T-helper 1 cell treated with Interleukin-12 subunit alpha and Interleukin-12 subunit beta and Interleukin-4 antibody, amounts not matched to agents 30 ng/mL and 1 ng/mL, for 36 hours (primary cell): ENCODE results near the gene SUGT1. TPM values are rescaled to one million over a fixed set of nuclear protein-coding genes. Genes with fewer than 3 reads are reported as not detected.
"Not testable (repeated sequence)": the region's sequence is repeated elsewhere in the genome, so short reads cannot be mapped to it uniquely, and the experiment has no call there.

Source experiments
- intact Hi-C: fragments of 100-400 bp; cut with micrococcal nuclease; formaldehyde crosslinking; loops from one replicate; pipeline ENCODE4 v1.15.1; 2024
- total RNA-seq: library from RNA; stranded (reverse); gene quantifications from 2 replicates; pipeline ENCODE4 v1.2.3, GENCODE V29; 2022

SUGT1 gene
- total RNA-seq = 47.1 and 48.6 TPM in 2 replicates

DNA sequence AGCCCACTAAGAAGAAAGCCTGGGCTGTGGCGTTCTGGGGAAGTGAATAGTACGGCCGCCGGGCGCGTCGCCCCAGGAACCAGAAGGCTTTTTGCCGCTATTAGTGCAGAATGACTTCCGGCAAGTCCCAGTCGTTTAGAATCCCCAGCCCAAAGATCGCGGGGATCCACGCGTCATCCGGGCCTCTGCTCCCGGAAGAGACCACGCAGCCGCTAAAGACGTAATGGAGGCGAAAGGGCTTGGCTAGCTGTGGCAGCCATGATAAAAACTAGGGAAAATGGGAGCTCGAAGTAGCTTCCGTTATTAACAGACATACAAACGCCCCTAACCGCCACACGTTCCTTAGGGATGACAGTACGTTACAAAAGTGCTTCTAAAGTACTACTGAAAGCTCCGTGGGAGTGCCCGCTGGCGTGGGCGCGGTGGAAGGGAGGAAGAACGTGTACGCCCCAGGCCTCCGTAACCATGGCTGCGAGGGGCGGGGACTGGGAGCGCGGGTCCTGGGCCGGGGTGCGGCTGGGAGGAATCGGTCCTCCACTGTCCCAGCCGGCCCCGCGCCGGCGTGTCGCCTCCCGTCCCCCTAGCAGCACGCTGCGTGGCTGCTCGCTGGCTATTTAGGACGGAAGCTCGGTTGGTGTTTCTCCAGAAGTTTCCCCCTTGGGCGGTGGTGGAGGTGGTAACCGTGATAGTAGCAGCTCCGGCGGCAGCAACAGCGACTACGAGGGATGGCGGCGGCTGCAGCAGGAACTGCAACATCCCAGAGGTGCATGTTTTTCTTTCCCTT, at the start of gene SUGT1:
SUGT1 (plus strand) TSS at position 641 of the 784 bp plus-strand sequence; CDS start at position 726, 85 bp downstream.
- intact Hi-C loops = loop anchor here (1.0 to 5.0 kb wide), 10 partner anchors 13 to 1199 kb away; partner anchors contain the start of genes ALG11, CKAP2, INTS6 and VPS36

DNA sequence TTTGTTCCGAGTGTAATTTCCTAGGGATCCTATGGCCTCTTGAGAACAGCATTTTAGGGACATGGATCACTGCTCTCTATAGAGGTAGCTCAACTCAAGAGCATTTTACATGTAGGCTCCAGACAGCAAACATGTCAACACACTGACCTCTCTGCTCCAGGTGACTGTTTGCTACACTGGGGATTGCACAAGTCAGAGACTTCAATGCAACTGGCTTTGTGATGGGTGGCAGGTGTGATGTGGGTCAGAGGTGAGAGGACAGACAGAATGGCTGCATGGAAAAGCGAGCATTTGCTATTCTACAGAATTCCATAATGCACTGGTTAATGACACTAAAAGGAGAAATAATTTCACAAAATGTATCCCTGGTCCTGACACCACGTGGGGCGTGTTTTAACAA, 49.3 kb upstream of the SUGT1 start:
- intact Hi-C loops = not testable (repeated sequence)

DNA sequence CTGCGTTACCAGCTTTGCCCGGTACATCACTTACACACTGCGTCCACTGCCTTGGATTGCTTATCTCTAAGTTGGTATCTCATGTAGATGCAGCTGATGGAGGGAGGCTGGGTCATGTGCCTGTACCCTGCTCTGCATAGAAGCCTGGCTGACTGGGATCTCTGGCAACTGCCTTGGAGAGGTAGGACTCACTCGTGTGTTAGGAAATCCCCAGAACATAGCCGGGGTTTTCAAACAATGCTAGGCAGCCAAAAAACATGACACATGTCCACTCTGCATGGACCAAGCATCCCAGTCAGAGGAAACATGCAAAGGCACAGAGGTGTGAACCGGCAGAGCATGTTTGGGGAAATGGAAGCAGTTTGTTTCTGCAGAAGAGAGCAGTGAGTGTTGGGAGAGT, 46.5 kb upstream of the SUGT1 start:
- intact Hi-C loops = not testable (repeated sequence)

DNA sequence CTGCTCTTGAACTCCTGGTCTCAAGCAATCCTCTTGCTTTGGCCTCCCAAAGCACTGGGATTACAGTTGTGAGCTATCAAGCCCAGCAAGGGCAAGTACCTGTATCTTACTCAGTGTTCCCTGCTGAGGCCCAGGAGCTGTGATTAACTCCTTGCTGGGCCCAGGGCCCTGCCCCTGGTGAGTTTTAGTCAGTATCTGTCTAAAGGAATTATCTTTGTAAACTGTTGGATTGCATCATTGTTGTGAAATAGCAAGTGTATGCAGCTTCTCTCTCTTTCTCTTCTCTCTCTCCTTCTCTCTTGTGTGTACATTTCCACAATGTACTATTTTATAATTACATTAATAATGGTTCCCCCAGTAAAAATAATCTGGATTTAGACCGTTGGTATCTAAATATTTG, 45.8 kb upstream of the SUGT1 start:
- intact Hi-C loops = not testable (repeated sequence)

DNA sequence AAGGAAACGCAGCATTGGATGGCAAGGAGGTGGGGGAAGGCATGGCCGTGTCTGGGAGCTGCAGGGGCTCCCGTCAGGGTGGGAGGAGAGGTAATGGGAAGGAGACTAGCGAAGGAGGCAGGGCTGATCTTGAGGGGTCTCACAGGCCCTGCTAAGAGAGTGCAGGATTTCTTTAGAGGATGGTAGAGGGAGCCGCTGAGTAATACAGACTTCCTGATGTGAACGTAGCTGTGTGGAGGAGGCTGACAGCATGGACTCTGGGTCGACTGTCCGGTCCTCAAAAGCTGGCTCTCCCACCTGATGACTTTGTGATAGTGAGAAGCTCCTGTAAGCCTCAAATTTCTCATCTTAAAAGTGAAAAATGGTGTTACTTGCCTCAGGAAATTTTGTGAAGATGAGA, 44.5 kb upstream of the SUGT1 start:
- intact Hi-C loops = not testable (repeated sequence)

DNA sequence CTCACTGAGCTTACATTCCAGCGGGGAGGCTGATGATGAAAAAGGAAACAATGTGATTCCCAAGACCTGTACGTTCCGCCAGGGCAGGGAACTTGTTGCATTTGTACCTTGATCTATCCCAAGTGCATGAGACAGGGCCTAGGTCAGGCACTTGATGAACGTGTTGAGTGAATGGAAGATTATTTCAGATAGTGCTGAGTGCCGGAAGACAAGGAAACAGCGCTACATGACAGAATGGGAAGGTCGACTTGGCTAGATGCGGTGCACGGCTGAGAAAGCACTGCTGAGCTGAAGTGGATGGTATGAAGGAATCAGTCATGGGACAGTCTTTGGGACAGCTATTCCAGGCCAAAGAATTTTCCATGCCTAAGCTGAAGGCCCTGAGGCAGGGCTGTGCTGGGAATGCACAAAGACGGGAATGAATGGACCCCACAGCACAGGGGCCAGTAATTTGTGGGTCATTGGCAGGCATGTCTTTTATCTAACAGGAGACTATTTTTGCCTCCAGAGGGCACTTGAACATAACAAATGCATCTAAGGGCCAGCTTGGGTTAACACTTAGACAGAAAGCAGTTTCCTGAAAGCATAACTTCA, 43.5 kb upstream of the SUGT1 start:
- intact Hi-C loops = not testable (repeated sequence)

DNA sequence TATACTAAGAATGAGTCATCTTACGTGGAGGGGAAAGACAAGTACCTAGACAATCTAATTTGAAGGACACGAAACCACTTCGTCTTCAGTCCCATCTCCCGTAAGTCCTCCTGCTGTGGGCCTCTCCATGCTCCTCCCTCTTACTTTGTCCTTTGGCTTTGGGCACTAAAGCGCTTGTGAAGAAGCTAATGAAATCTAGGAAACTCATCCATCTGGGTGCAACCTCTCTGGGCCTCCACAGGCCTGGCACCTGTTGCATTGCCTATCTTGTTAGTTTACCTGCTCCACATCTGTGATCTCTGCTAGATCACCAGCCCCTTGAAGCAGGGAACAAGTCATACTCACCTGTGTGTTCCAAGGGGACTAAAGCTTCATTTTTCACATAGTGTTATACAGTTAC, 42.5 kb upstream of the SUGT1 start:
- intact Hi-C loops = not testable (repeated sequence)

DNA sequence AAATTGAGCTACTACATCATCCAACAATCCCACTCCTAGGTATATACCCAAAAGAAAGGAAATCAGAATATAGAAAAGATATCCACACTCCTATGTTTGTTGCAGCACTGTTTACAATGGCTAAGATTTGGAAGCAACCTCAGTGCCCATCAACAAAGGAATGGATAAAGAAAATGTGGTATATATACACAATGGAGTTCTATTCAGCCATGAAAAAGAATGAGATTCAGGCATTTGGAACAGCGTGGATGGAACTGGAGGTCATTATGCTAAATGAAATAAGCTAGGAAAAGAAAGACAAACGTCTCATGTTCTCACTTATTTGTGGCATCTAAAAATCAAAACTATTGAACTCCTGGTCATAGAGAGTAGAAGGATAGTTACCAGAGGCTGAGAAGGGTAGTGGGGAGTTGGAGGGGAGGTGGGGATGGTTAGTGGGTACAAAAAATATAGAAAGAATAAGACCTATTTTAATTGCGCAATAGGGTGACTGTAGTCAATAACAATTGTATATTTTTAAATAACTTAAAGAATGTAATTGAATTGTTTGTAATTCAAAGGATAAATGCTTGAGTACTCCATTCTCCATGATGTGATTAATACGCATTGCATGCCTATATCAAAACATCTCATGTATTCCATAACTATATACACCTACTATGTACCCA, 37.4 kb upstream of the SUGT1 start:
- intact Hi-C loops = loop anchor here (5.0 kb wide), 3 partner anchors 537 to 1163 kb away; partner anchors contain the start of genes DHRS12 and INTS6

DNA sequence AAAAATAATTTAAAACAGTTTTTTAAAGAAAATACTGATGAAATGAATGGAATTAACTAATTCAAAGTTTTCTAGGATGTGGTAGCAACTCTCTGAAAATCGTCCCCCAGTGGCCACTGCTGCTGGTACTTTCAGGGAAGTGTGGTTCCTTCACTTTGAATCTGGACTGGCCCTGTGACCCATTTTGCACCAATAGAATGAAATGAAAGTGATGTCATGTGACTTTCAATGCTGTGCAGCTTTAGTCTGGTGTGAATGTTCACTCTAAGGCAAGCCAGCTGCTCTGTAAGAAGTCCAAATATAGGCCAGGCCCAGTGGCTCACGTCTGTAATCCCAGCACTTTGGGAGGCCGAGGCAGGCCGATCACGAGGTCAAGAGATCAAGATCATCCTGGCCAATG, 36.8 kb upstream of the SUGT1 start:
- intact Hi-C loops = loop anchor here (5.0 kb wide), 3 partner anchors 536 to 1164 kb away; partner anchors contain the start of genes DHRS12 and INTS6

DNA sequence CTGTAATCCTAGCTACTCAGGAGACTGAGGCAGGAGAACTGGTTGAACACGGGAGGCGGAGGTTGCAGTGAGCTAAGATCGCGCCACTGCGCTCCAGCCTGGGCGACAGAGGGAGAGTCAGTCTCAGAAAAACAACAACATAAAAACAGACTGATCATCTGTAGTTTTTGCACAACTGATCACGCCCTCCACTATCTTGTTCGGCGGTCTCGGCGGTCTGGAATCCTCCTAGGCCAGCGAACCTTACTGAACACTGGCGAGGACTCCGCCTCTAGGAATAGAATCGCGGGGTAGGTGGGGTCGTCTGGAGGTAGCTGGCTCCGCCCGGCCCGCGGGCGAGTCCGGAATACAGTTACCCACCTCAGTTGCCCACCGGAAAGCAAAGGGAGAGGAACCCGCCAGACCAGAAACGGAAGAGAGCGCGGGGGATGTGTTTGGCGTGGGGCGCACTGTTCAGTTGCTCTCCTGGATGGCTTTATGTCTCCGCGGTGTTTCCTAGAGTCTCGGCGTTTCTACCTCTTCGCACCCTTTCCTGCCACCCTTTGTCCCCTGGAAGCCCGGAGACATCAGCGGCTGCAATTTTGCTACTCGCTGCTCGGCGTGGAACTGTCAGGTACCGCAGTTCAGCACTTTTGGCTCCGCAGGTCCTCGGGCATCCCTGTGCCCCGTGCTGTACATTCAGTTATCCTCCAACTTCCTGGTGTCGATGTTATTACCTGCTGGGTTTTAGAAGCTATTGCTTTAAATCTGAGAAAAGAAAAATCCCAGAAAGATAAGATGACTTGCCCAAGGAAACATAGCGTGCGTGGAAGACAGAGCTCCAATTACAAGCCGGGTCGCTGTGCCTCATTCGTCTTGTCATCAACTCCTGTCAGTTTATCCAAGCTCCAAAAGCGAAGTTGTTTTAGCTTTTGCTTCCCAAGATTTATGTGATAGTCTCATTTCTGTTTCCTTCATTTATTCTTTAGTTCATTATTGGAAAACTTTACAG, 35.3 kb upstream of the SUGT1 start:
- intact Hi-C loops = loop anchor here (1.0 to 5.0 kb wide), 6 partner anchors 18 to 1165 kb away; partner anchors contain the start of genes CKAP2, DHRS12, INTS6 and SUGT1

DNA sequence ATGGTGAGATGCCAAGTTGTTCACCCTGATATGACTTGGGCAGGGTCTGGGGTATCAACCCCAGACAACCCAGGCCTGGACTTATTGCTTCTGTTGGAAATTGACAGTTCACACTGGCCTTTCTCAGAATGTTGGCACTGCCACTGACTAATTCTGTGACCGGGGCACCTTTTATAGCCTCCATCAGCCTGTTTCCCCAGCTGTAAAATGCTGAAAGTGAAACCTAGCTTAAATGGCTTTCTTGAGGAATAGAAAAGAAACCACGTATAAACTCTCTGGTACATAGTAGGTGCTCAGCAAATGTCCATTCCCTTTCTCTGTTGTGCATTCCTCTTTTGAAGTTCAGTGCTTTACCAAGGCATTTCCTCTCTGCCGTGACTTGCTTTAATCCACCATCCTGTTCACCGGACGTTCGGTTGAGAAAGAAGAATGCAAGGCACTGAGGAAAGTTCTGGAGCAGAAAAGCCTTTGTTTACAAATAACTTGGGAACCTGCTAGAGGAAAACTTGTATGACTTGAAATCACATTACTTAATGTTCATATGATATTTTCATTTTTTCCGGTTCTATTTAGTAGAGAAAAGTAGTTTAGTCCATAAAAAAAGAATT, 21.4 kb upstream of the SUGT1 start:
- intact Hi-C loops = not testable (repeated sequence)

DNA sequence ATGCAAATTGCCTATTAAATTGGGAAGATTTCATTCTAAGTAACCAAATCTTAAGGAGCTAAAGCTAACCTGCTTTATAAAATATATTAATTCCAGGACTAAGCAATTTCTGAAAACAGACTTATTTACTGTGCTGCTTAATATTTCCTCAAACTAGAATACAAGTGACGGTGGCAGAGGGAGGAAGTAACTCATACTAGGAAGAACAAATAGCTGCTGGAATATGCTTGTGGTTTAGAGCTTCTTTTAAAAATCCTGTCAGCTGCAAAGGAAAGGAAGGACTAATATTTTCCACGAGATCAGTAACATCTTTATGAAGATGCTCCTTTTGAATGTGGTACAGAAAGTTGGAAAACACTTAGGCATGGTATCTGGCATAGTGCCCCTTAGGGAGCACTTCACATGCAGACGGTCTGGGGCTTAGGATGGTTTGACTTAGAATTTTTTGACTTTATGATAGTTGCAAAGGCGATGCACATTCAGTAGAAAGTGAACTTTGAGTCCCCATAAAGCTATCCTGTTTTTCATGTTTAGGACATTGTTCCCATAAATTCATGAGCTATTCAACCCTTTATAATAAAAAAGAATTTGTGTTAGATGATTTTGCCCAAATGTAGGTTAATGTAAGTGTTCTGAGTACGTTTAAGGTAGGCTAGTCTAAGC, 13.8 kb upstream of the SUGT1 start:
- intact Hi-C loops = no loop called here

DNA sequence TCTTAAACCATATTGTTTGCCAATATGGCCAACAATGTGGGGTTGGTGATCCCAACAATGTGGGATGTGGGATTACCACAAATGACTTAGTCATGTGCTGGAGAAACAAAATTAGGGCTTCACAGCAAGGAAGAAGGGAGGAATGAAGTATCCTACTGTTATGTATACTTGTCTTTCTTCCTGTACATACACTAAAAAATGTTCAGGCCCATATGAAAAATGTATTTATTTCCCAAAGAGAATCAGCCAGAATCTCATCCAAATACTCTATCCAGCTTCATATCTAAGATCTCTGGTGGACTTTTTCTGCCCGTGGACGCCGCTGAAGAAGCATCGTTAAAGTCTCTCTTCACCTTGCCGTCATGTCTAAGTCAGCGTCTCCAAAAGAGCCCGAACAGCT, 10.5 kb upstream of the SUGT1 start, which contains the start of gene HNRNPA1L2:
HNRNPA1L2 (plus strand) TSS at position 301 of the 400 bp plus-strand sequence; CDS start at position 363, 62 bp downstream.
- intact Hi-C loops = no loop called here

DNA sequence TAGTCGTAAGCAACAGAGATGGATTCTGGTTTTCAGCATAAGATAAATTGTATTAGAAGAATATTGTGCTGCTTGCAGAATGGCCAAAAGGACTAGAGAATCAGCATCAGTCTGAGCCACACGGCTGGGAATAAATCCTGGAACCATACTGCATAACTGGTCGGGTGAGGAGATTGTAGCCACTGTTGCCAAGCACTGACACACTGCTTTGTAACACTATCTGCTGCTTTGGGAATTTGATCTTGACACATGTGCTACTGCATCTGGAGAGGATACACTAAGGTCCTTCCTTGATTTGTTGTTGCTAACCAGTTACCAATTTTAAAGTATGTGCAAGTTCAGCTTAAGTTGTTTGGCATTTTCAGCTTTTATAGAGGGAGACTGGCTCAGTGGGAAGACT, 8.5 kb upstream of the SUGT1 start:
- intact Hi-C loops = no loop called here

DNA sequence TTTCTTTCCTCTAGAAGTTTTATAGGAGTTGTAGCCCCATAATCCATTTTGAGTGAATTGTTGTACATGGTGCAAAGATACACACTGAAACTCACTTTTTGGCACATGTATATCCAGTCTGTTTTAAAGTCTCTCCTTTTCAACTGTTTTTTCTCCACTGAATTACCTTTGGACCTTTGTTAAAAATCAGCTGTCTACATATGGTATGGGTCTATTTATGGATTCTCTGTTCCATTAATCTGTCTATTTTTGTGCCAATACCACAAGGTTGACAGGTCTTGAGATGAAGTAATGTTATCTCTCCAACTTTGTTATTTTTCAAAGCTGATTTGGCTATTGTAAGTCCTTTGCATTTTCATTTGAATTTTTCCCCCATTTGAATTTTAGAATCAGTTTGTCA, 5.7 kb upstream of the SUGT1 start:
- intact Hi-C loops = no loop called here

DNA sequence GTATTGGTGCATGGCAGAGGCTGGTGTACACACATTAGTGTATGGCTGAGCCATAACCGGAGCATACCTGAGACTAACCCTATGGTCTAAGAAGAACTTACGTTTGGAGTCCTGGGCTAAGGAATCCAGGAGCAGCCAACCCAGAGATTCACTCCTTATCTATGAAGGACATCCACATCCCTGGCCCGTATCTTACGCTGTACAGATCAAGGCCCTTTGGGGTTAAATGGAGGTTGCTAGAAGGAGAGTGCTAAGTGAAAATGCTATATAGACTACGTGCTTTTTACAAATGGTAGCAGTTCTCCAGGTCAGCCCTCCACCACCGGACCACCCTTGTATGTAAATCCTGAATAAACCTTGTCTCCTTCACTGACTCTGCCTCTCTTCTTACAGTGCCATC, 1.9 kb upstream of the SUGT1 start:
- intact Hi-C loops = loop anchor here (5.0 kb wide), 1 partner anchor 157 kb away; no protein-coding TSS in a partner anchor

DNA sequence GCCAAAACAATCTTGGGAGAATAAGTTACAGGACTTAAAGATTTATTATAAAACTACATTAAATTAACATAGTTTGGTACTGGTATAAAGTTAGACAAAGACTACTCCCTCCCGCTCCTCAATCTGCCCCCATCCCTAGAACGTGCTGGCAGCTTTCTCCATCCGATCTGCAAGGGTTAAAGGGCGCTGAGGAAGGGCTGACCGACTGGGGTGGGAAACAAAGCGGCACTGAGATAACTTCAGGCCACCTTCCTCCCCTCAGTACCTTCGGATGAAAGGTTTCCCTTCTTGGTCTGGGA, 790 bp upstream of the SUGT1 start:
- intact Hi-C loops = loop anchor here (1.0 to 5.0 kb wide), 10 partner anchors 13 to 1199 kb away; partner anchors contain the start of genes ALG11, CKAP2, INTS6 and VPS36

DNA sequence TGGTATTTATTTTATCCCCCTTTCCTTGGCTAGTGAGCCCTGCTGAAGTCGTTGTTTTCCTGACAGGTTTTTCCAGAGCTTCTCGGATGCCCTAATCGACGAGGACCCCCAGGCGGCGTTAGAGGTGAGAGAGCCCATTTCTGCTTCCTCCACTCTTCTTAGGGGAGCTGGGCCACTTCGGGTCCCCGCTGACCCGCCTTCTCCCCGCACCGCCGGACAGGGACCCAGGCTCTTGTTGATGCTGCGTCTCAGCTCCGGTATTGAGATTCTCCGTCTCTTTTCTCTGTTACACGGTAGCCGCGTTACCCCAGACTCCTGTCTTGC, 306 bp downstream of the SUGT1 start:
- intact Hi-C loops = loop anchor here (1.0 to 5.0 kb wide), 10 partner anchors 12 to 1200 kb away; partner anchors contain the start of genes ALG11, CKAP2, INTS6 and VPS36

DNA sequence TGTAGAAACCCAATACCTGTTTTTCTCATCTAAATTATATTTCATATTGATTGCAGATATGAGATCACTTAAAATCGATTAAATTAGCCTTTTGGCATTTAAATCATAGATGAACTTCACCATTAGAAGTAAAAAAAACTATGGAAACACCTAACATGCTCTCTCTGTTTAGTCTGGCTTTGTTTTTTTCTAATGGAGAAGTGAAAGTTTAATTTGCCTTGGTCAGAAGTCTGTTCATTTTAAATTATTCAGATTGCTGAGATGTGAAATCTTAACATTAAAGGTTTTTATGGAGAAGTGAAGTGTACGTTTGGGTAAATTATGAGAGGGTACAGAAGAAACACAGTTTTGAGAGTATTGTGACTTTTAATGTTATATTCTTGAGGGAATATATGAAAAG, 6.7 kb downstream of the SUGT1 start:
- intact Hi-C loops = no loop called here

DNA sequence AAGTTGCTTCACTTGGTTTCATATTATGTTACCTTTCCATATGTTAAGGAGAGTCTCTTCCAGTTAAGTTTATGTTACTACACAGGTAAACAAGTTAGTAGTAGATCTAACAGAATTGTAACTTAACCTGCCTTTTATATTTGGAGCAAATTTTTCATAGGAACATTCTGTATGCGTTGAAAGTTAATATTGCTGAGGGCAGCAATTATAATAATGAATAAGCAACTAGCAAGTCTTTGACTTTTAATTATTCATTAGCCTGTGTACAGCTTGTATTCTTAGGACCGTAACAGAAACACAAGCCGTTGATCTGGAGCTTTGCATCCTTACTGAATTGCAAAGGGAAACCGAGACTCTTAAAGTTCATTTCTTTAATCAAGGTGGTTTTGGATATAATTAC, 11.6 kb downstream of the SUGT1 start:
- intact Hi-C loops = no loop called here
